Activated T-cell treated with anti-CD3 and anti-CD28 coated beads for 1 hour (primary cell): ENCODE measurements around the gene SMC3.

Source experiments
- DNase-seq: peaks from one replicate; pipeline ENCODE4 v3.0.0-alpha.2; 2020; ENCODE audit warnings: low read depth

The SMC3 gene

DNA sequence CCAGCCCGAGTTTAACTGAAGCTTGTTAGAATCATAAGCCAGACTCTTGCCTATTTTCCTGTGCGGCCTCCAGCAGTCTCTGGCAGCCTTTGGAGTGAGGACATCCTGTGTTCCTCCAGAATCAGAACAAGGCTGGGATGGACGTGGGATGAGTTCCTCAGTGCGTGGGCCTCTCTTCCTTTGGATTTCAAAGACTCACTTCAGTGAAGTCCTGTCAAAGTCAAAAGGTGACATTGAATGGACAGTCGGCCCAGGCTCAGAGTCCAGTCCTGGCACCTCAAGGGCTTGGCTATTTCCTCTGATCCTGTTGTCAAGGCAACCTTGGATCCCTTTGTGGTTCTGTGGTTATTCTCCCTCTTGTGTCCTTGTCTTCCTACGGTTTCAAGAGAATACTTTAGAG is 21.4 kb upstream of the SMC3 start:
- DNase-seq, result no peak

DNA sequence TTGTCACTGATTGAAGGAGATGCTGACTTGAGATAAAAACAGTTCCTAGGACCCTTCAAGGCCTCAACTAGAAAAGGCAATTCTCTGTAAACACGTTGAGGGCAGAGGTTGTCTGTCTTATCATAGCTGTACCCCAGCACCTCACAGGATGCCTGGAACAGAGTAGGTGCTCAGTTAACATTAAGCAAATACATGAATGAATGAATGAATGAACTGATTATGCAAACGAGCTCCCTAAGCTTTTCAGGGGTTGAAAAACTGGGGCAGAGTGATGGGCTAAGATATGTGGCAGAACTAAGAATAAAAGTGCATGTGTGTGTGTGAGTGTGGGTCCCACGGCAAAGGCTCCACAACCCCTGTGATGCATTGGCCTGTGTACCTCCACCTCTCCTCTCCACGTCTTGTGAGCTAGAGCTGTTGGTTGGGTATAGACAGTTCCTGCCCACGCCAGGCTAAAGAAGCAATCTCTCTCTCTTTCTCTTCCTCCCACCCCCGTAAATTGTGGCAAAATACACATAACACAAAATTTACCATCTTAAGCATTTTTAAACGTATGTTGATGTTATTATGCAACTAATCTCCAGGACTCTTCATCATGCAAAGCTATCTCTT is 20.9 kb upstream of the SMC3 start:
- no peak for DNase-seq

DNA sequence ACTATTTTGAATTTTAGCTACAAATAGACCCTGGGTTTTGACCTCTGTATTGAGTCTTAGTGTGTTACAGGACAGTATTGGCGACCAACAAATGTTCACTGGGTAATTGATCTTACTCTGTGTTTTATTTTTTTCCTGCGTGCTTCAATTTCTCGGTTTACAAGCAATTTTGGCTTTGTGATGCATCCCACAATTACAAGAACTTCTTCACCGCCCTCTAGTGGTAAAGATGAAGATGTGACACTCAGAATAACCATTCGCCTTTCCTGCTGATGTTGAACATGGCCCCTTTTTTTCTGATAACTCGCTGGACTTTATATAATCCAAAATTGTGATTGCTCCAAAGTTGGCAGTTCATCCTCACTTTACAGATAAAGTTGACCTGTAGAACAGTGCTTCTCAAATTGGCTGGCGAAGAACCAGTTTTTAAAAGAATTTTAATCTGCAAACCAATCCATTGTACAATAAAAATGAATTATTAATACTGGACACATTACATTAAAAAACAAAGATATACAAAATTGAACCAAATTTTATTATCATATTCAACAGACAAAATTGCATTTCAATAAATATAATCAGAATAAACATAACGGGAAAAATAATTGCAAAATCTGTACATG is 20.2 kb upstream of the SMC3 start:
- no peak for DNase-seq

DNA sequence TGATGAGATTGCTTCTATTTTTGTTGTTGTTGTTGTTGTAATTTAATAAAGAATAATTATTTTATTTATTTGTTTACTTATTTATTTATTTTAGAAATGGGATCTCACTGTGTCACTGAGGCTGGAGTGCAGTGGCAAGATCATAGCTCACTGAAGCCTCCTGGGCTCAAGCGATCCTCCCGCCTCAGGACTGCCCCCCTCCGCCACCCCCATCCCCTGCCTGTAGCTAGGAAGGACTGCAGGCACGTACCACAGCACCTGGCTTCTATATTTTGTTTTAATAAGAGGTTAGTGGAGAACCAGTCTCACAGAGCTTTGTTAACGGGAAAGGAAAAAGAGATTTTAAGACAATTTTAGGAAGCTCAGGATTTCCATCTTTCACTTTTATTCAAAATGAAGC is 19.5 kb upstream of the SMC3 start:
- no peak for DNase-seq

DNA sequence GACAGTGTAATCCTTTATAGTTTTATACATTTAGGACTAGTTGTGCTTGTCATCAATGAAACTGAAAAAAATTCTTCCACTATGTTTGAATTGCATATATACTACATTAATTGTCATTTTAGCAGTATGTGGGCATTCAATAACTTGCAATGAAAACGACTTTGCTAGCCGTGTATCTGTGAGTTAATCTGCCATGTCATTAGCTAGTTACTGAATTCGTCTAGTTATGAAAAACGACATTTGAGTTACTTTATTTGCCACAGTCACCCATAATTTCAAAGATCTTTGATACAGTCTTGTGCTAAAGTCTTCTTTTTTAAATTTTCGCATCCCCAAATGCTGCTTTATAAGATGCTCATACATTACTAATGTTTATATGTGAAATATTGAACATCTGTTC is 18.3 kb upstream of the SMC3 start:
- no peak for DNase-seq

DNA sequence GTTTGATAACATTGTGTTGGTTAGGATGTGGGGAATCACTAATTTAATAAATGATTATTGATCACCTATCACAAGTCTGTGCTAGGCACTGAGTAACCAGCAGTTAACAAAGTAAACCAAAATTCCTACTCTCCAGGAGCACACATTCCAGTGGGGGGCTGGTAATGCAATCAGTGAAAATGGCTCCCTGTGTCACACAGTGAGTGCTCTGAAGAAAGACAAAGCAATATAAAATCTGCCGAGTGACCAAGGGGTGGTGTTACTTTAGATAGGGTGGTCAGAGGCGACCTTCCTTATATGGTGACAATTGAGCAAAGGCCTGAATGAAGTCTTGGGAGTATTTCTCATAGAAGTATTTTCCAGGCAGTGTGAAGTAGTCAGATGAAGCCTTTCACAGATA is 13.6 kb upstream of the SMC3 start:
- DNase-seq, result no peak

DNA sequence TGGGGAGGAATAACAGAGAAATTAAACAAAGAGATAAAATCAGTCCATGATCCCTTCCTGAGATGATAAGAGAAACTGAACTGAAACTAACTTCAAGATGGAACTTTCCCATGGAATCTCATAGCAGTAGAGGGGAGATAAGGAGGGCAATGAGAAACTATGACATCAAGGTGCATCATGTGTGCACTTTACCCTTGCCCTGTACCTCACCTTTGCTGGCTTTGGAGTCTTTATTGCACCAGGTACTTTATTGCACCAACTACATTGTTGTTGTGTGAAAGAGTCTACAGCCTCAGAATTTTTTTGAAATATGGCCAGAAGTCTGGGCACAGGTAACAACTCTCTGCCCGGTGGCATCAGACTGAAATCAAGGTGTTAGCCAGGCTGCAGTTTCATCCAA is 11.2 kb upstream of the SMC3 start:
- no peak for DNase-seq

DNA sequence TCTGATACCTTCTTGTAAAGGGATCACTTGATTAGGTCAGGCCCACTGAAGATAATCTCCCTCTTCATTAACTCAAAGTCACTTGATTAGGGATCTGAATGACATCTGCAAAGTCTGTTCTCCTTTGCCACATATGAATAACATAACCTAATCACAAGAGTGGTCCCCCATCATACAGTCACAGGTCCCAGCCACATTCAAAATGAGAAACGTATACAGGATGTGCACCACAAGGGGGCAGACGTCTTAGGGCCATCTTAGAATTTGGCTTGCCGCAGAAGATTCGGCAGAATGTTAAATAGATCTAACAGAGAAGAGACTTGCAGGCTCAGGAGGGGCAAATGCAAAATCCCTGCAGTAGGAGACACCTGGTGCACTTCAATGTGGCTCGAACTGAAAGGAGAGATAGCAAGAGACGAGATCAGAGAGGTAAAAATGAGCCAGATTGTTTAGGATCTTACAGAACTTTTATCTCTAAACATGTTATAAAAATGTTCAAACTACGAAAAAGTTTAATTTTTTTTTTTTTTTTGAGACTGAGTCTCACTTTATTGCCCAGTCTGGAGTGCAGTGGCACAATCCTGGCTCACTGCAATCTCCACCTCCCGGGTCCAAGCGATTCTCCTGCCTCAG is 10.4 kb upstream of the SMC3 start:
- DNase-seq, result peak; percentile 59

DNA sequence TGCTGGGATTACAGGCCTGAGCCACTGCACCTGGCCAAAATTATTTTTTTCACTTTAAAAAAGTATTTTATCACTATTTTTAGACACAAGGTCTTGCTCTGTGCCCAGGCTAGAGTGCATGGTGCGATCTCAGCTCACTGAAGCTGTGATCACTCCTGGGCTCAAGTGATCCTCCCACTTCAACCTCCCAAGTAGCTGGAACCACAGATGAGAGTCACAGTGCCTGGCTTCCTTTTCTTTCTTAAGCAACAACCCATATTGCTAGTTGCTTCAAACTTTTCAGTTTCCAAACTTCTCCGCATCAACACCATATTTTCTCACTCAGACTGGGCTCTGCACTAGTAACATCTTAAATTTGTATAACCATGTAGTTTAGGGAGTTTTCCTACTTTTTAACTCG is 9.5 kb upstream of the SMC3 start:
- no peak for DNase-seq

DNA sequence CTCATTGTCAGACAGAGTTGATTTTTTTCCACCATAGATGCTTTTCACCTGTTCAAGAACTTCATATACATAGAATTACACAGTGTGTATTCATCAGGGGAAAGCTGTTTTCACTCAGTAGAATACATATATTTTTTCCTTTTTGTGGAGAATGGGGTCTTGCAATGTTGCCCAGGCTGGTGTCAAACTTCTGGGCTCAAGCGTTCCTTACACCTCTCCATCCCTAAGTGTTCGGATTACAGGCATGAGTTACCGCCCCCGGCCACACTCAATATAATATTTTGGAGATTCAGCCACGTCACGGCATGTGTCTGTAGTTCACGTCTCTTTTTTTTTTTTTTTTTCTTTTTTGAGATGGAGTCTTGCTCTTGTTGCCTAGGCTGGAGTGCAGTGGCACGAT is 7.5 kb upstream of the SMC3 start:
- DNase-seq, result no peak

DNA sequence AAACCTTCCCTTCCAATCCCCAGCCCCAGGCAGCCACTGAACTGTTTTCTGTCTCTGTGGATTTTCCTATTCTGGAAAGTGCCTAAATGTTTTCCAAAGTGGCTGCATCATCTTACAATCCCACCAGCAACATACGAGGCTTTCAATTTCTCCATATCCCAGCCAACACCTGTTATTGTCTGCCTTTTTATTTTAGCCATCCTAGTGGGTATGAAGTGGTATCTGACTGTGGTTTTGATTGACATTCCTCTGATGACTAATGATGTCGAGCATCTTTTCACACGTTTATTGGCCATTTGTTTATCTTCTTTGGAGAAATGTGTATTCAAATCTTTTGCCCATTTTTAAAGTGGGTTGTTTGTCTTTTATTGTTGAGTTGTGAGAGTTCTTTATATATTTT is 6.2 kb upstream of the SMC3 start:
- no peak for DNase-seq

DNA sequence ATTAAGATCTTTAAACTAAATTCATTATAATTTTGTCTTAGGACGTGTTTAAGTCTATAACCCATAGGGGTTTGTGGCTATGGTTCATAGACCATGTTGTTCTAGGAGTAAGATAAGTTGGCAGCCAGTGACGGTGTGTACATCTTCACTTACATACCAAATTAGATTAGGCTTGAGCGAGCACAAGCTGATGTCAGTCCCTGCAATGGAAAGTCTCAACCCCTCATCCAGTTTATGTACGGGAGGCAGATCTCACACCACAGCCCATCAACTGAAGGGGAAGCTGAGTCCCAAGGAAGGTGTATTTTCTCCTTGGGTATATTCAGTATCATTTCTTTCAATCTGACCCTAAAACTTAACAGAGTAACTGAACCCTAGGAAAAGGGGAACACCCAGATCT is 5.1 kb upstream of the SMC3 start:
- no peak for DNase-seq

DNA sequence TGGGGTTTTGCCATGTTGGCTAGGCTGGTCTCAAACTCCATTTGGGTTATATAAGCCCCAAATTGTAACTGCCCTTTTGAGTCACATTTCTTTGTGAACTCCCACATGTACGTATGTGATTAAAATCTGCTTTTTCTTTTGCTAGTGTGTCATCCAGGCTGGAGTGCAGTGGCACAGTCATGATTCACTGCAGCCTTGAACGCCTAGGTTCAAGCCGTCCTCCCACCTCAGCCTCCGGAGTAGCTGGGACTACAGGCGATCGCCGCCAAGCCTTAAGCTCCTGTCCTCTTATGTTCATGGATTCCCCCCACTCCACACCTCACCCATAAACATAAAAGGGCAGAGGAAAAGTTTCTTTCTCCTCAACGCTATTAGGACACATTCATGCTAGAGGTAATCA is 4.4 kb upstream of the SMC3 start:
- no peak for DNase-seq

DNA sequence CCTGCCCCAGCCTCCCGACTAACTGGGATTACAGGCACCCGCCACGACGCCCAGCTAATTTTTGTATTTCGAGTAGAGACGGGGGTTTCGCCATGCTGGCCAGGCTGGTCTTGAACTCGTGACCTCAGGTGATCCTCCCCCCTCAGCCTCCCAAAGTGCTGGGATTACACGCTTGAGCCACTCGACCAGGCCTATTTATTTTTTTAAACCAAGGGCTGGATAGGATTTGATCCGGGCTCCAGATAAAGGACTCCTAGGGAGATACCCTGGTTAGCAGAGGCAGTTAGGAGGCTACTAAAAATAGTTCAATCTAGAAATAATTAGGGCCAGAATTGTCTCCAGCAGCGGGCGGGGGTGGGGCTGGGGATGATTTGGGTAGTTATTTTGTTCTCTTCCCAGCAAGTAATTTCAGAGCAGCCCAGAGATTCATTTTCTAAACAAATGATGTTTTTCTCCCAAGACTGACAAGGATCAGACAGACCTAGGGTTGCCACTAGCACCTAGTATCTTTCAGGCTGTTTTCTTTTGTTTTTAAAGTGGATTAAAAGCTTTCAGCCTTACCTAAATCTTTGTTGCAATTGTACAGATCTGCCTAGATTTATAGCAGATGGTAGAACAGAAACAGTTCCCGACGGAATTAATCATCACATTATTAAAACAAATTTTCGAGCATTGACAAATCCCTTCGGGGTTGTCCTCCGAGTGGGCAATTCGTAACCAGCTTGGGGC is 859 bp upstream of the SMC3 start:
- DNase-seq, result no peak

DNA sequence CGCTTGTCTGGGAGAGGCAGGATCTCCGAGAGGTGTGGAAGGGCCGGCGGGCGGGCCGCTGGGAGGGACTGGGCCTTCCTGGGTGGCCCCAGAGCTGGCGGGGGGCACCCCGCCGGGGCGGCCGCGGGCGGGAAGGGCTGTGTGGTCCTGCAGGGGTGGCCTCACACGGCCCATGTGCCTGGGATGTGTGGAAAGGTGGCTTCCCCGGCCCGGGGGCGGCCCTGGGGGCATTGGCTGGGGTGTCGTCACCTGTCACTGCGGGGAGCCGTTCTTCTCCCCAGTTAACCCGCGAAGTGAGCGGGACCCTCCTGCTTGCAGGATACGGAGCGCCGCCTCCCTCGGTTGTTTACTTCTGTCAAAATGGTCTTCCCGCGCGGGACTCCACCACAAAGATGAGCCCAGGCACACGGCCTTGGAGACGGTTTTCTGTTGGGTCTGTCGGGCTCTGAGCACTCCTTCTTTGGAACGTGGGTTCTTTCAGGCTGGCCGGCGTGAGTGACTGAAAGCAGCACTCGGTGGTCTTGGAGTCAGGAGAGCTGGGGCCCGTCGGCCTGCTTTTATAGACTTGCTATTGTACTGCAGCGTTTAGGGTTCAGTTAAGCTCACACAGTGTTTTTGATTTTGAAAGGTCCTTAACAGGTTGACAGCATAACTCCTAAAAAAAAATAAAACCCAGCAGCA is 700 bp downstream of the SMC3 start:
- DNase-seq, result peak; percentile 30

DNA sequence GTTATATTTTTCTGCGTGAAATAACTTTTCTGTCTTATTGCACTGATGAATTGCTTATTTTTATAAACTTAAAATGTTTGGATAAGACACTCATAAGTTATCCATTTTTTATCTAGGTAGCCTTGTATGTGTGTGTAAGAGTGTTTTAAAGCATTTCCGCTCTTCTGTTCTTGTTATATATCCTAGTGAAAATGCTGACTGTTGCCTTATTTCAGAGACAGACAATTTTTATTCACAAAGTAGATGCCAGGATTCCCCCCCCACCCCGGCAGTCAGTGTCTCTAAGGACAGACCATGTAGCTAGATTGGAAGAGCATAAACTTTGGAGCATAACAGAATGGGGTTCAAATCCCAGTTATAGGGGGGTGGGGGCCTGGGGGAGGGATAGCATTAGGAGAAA is 1.6 kb downstream of the SMC3 start:
- DNase-seq, result no peak

DNA sequence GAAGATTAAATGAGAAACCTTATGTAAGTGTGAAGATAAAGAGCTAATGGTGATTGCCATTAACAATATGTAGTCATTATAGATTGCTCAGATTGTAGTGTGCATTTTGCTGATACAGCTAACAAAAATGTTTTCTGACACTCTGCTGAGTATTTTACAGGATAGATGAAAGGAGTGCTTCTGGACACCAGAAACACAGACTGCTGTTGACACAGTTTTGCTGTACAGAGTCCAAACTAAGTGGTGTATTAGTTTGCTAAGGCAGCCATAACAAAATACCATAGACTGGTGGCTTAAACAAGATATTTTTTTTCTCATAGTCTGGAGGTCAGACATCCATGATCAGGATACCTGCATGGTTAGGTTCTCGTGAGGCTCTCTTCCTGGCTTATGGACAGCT is 2.2 kb downstream of the SMC3 start:
- DNase-seq, result no peak

DNA sequence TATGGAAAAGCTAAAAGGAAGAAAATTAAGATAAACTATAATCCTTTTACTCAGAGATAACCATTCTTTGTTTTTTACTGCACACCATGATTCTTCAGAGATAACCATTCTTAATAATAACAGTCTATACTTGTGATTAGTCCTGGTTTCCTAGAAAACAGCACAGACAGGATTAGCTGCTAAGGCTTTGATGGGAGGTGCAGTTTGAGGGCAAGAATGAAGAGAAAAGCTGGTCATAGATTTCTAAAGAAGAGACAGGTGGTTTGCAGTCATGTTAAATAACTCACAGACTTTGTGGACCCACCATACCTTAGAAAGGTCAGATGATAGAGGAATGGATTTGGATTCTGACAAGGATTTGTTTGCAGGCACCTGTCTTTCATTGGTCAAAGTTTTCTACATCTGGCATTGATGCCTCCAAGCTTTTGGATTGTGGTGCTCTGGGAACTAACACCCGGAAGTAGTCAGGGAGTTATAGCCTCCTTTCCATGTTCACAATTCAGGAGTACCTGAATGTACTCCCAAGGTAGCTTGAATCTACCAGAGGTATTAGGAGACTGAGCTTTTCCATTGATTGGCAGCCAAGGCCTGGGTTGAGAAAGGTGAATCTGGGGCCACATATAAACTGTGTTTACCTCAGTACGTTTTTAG is 3.7 kb downstream of the SMC3 start:
- no peak for DNase-seq

DNA sequence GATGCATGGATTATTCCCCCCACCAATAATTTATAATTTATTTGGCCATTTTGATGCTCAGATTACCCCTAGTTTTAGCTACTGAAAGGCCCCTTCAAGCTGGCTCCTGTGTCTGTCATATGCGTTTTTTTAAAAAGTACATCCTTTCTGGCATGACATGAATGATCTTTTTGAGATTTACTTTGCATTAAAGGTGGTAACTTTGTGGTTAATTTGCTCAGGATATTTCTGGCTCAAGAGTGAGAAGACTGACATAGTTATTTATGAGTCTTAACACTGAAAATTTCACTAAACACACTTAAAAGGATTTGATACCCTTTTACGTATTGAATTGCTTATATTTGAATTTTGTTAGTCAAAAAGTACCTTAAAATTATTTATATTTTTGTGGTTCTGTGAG is 5.4 kb downstream of the SMC3 start:
- no peak for DNase-seq

DNA sequence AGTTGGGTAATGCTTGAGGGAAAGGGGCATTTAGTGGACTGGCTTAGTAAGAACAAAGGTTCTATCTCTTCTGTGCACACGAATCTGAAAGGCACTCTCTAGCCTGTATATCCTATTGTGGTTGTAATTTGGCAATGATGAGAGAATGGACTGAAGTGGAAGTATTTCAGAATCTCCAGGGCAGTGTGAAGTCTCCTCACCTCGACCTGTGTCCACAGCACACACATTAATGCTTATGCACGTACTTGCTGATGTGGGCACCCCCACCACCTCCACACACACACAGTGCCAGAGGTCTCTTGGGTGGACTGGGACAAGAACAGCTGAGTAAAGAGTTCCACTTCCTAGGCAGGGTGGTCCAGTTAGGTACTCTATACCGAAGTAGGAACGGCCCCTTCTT is 6.9 kb downstream of the SMC3 start:
- DNase-seq, result no peak

DNA sequence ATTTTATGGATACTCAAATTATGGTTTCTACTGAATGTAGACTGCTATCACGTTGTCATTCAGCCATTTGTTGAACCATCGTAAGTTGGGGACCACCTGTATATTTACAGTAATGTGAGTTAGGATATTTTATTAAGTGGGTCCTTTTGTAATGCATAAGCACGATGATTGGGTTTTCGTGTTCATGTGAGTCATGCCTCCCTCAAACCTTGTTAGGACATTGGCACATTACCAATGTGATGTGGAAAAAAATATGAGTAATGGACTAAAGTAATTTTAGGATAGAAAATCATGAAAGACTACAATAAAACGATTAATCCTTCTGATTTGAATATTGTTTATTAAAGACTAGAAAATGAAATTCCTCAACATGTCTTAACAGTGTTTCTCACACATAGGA is 8.7 kb downstream of the SMC3 start:
- no peak for DNase-seq

DNA sequence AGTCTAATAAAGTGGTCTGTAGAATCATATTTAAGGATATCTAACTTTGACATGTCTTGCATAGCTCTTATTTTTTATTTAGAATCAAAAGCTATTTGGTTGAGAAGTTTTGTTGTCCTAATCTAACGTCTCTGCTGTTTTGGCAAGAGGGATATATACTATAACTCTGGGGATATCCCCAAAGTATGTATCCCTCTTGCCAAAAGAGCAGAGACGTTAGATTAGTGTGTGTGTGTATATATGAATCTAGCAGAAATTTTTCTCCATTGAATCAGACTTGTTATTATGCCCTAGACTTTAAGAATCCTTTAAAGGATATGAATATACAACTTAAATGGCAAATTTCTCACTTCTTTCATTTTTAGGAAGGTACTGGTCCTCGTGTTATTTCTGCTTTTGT is 9.6 kb downstream of the SMC3 start:
- DNase-seq, result no peak
